HG03521 (cell line): ENCODE measurements around the gene ZNF396.

Experiments used
- ATAC-seq: cut with Tn5 transposase; IDR thresholded peaks from one replicate; pipeline ENCODE4 v1.9.1; 2021; ENCODE audit warnings: mild to moderate bottlenecking, moderate library complexity; ENCODE audit not compliant: unreplicated experiment

ZNF396 gene

DNA sequence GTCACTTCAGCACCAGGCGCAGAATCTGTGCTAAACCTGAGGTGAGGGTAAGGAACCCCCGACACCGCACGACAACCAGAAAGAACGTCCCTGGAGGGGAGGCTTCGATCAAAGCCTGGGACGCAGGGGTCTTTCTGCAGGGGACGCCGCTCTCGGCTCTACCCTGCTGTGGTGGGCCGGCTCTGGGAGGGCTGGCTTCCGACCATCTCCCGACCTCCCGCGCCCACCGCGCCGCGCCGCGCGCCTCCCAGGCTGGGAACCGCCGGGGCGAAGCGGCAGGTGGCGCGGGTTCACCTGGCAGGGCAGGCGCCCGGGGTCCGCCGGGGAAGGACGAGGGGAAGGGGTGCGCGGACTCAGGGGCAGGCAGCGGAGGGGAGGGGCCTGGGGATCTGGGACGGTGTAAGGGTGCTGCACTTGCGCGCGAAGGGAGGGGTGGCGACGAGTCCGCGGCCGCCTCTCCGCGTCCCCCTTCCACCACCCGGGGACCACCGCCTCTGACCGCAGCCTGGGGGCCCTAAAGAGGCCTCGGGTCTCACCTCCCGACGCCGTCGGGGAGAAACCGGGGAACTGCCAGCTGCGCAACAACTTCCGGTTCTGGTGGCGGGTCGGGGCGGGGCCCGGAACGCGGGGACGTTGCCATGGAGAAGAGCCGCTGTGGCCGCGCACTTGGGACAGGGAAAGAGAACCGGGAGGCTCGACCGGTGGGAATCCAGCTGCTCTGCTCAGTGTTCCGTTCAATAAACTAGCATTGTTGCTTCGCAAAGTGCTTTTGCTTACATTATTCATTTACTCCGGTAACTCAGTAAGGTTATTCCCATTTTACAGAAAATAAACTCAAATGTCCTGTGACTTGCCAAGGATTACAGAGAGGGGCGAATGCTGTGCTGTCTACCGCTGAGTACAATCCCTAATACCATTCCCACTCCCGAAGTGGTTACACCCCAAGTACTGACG lies at the start of gene ZNF396:
Gene ZNF396, minus strand, starts transcription at position 596 of the 954 bp plus-strand sequence. CDS start 3,045 bp downstream, outside the sequence.
- peak; percentile 73 for ATAC-seq

DNA sequence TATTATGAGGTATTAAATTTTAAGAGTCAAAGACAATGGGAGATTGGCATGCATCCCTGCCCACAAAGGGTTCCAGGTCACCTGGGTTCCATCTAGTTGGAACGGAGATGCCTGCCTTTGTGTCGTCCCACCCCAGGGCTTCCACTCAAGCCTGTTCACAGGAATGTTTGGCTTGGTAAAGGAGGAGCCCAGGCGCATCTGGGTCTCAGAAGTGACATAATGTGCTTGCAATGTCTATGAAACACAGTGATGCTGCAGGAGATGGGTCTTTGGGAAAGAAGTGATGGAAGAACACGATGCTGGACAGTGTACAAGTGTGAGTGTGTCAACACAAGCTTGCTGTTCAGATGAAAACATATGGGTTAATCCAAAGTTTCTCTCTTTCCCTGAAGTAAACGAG lies 49.6 kb upstream of the ZNF396 start:
- ATAC-seq = no peak

DNA sequence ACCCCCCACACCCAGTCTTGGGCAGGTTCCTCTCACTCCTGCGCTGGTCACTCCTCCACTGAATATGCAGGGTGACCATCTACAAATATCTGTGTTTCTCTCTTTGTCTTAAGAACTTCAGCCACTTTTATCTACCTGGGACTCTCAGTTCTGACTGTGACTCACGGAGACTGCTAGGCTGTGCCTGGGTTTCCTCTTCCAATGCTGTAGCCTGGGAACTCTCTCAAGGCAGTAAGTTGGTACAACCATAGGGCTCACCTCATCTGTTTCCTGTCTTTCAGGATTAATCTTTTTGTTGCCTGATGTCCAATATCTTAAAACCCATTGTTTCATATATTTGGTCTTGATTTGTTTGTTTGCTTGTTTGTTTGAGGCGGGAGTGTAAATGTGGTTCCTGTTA lies 47.2 kb upstream of the ZNF396 start:
- no peak for ATAC-seq

- ATAC-seq = no peak
Measured at GRCh38 chr18:35422237-35422636, 45.1 kb upstream of the ZNF396 start.

GRCh38 chr18:35418610-35419009 lies 41.5 kb upstream of the ZNF396 start:
- ATAC-seq = no peak

- no peak for ATAC-seq
Measured at GRCh38 chr18:35417223-35417622, 40.1 kb upstream of the ZNF396 start.

GRCh38 chr18:35415511-35416073 lies 38.5 kb upstream of the ZNF396 start:
- no peak for ATAC-seq

- no peak for ATAC-seq
Measured at GRCh38 chr18:35413163-35413511, 36.0 kb upstream of the ZNF396 start.

- no peak for ATAC-seq
Measured at GRCh38 chr18:35411625-35412351, 34.7 kb upstream of the ZNF396 start.

DNA sequence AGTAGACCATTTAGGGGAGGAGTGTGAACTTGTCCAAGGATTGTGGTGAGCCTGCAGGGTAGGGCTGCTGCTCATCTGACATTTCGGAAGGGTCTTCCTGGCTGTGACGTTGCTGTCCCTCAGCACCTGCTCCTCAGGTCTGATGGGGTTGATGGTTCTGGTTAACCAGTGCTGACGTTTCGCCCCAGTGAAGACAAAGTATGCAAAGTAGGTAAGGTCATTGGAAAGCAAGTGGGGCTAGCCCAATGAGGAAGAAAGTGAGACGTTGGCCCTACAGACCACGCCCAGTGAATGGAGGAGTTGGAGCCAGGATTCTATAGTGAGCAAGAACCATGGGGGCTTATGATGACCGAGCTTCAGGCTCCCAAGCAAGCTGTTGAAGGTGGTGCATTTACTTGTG lies 33.4 kb upstream of the ZNF396 start:
- ATAC-seq = peak; percentile 46

DNA sequence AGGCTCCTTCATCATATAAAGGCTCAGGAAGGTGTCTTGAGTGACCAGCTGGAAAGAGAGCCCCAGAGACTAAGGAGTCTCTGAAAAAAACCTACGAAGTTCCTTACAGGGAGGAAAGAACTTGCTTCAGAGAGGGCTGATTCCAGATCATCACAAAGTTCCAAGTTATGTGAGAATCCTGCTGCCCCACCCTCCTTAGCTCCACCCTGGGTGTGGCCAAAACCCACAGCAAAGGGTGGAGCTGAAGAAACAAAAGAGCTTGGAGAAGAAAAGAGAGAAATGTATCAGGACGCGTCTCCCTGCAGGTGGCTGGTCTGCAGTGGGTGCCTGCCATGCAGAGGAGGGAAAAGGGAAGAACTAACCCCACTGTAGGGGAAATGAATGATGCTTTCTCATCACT lies 32.8 kb upstream of the ZNF396 start:
- no peak for ATAC-seq

- no peak for ATAC-seq
Measured at GRCh38 chr18:35408843-35409261, 31.7 kb upstream of the ZNF396 start.

DNA sequence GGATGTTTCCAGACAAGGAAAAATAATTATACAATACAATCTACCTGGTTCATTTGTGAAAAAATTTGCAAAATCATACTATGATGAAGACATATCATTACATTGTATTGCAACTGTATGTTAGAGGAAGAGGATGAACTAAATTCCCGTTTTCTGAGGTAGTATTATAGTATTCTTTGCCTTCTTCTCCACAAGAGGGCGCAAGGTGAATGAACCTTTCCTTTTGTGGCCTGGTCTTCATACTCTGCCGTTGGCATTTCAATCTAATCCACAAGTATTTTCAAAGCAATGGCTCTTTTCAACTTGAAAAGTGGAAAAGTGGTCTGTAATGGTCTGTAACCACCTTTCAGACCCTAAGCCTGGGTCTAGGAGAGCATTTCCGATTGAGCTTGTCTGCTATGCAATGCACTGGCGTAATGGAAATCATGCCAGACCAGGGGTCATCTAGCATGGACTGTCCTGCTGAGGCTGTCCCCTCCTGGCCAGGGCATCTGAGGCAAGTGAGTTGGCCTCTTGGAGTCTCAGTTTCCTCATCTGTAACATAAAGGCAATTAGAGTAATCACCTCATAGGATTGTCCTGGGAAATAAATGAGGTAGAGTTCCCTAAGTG lies 30.8 kb upstream of the ZNF396 start:
- ATAC-seq = no peak

GRCh38 chr18:35406666-35407065 lies 29.5 kb upstream of the ZNF396 start:
- no peak for ATAC-seq

GRCh38 chr18:35397976-35398375 lies 20.8 kb upstream of the ZNF396 start:
- no peak for ATAC-seq

DNA sequence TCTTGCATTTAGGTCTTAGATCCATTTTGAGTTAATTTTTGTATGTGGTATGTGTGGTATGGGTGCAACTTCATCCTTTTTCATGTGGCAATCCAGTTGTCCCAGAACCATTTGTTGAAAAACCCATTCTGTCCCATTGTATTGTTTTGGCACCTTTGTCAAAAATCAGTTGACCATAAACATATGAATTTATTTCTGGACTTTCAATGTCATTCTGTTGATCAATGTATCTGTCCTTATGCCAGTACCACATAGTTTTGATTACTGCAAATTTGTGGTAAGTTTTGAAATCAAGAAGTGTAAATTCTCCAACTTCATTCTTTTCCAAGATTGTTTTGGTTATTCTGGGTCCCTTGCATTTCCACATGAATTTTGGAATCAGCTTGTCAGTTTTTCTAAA lies 16.6 kb upstream of the ZNF396 start:
- ATAC-seq = no peak

DNA sequence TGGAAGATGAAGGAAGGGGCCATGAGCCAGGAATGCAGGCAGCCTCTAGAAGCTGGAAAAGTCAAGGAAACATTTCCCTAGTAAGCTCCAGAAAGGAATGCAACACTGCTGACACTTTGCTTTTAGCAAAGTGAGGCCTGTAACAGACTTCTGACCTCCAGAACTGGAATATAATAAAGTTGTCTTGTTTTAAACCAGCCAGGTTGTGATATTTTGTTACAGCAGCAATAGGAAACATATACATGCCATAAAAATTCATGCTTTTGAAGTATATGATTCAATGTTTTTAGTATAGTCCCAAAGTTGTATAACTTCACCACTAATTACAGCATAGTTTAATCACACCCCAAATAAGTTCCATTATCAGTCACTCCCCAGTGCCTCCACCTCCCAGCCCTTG lies 15.2 kb upstream of the ZNF396 start:
- no peak for ATAC-seq

- ATAC-seq = no peak
Measured at GRCh38 chr18:35390951-35391700, 14.0 kb upstream of the ZNF396 start.

DNA sequence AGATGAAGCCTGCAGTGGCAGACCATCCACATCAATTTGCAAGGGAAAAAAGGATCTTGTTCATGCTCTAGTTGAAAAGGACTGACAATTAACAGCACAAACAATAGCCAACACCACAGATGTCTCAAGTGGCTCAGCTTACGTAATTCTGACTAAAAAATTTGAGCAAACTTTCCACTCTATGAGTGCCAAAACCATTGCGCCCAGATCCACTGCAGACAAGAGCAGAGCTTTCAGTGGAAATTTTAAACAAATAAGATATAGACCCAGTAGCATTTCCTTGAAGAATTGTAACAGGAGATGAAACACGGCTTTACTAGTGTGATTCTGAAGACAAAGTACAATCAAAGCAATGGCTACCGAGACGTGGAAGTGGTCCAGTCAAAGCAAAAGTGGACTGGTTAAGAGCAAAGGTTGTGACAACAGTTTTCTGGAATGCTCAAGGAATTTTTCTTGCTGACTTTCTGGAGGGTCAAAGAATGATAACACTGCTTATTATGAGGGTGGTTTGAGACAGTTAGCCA lies 12.0 kb upstream of the ZNF396 start:
- ATAC-seq = no peak

DNA sequence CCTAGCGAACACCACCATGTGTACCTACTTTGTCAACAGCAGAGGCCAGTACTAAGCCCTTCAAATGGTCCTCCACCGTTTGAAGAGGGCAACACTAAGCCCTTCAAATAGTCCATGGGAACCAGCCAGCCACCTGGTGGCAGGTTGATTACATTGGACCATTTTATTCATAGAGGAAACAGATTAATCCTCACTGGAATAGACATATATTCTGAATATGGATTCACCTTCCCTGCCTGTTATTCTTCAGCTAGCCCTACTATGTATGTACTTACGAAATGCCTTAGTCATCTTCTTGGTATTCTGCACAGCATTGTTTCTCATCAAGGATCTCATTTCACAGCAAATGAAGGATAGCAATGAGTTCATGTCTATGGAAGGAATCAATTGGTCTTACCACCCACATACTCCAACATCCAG lies 10.0 kb upstream of the ZNF396 start:
- peak; percentile 26 for ATAC-seq
